CD8-positive, alpha-beta memory T cell (primary cell): ENCODE measurements around the gene GGA2. TPM values are rescaled to one million over a fixed set of nuclear protein-coding genes. Genes with fewer than 3 reads are reported as not detected.

ENCODE experiments used
- CTCF ChIA-PET: fragments of 350-600 bp; sonication (Branson Sonifier 250); formaldehyde crosslinking; loops from one replicate; lab custom pipeline; 2021; ENCODE audit warnings: antibody characterized with exemption; lab: Charles Lee
- POLR2A ChIA-PET: fragments of 350-600 bp; sonication (Branson Sonifier 250); formaldehyde crosslinking; loops from one replicate; lab custom pipeline; 2021; ENCODE audit warnings: antibody characterized with exemption; lab: Charles Lee
- DNase-seq, 5 donors: peaks; one replicate each; pipeline versions ENCODE4 v3.0.0 to v3.0.0-alpha.2; 2020 to 2022; ENCODE audit warnings: mixed read lengths in 1 of 5
- H3K27ac ChIP-seq: one replicate; pipeline ENCODE4 v1.7.0; 2013; ENCODE audit warnings: low read depth, mild to moderate bottlenecking, low read length, moderate library complexity
- H3K27me3 ChIP-seq: 2 replicates; pipeline ENCODE4 v1.7.0; 2013; ENCODE audit warnings: low read length, mild to moderate bottlenecking; ENCODE audit not compliant: insufficient read depth, poor library complexity, severe bottlenecking
- H3K36me3 ChIP-seq: 2 replicates; pipeline ENCODE4 v1.7.0; 2013; ENCODE audit warnings: mild to moderate bottlenecking, low read length, moderate library complexity; ENCODE audit not compliant: insufficient read depth
- H3K4me1 ChIP-seq: 2 replicates; pipeline ENCODE4 v1.7.0; 2013; ENCODE audit warnings: mild to moderate bottlenecking, low read length, moderate library complexity; ENCODE audit not compliant: insufficient read depth
- H3K4me3 ChIP-seq: 2 replicates; pipeline ENCODE4 v1.7.0; 2013; ENCODE audit warnings: mild to moderate bottlenecking, low read length
- H3K9me3 ChIP-seq: 2 replicates; pipeline ENCODE4 v1.7.0; 2013; ENCODE audit warnings: mild to moderate bottlenecking, low read length
- H3K27ac Mint-ChIP-seq, 8 donors: one replicate each; pipeline ENCODE4 v1.8.0; 2020 to 2021; ENCODE audit warnings: mixed read lengths in 8 of 8, mild to moderate bottlenecking in 6 of 8, inconsistent platforms in 3 of 8, moderate library complexity in 3 of 8
- H3K27me3 Mint-ChIP-seq, 2 donors: one replicate each; pipeline ENCODE4 v1.8.0; 2020 to 2021; ENCODE audit warnings: mixed read lengths in 2 of 2, mild to moderate bottlenecking in 1 of 2, moderate library complexity in 1 of 2
- H3K36me3 Mint-ChIP-seq, 3 donors: one replicate each; pipeline ENCODE4 v1.8.0; 2020 to 2021; ENCODE audit warnings: mixed read lengths in 3 of 3, inconsistent platforms in 1 of 3, mild to moderate bottlenecking in 1 of 3
- H3K4me1 Mint-ChIP-seq, 3 donors: one replicate each; pipeline ENCODE4 v1.8.0; 2020 to 2021; ENCODE audit warnings: mixed read lengths in 3 of 3, inconsistent platforms in 1 of 3, mild to moderate bottlenecking in 1 of 3
- H3K4me3 Mint-ChIP-seq, 7 donors: one replicate each; pipeline ENCODE4 v1.8.0; 2020 to 2021; ENCODE audit warnings: mixed read lengths in 7 of 7, mild to moderate bottlenecking in 6 of 7, moderate library complexity in 4 of 7, inconsistent platforms in 2 of 7
- H3K9me3 Mint-ChIP-seq, 5 donors: one replicate each; pipeline ENCODE4 v1.8.0; 2020 to 2022; ENCODE audit warnings: mixed read lengths in 5 of 5, mild to moderate bottlenecking in 3 of 5, moderate library complexity in 2 of 5, inconsistent platforms in 1 of 5
- polyA plus RNA-seq: library from polyadenylated mRNA; unstranded; fragments of 300-500 nt; fragmentation: Illumina TruSeq; gene quantifications from one replicate; pipeline ENCODE4 v1.2.3, GENCODE V29; 2021
- total RNA-seq, 2 experiments: library from RNA; stranded (reverse); gene quantifications; one replicate each; pipeline ENCODE4 v1.2.3, GENCODE V29; 2021

Gene GGA2
- total and polyA plus RNA-seq, 3 experiments from 2014 or later: 52.3 to 70.1 (median 63.5) TPM

GRCh38 chr16:23480257-23480656, 30.0 kb downstream of the GGA2 start:
- Mint-ChIP-seq H3K36me3 (peaks cover 13 to 90% (median 20%) of the 10 kb centered on the region in 3 donors), H3K27ac (peak overlapping the region in 5 of 8 donors; percentile 74 to 98 (median 84)), H3K27me3 (no peaks in the 10 kb centered on the region), H3K9me3 (no peaks in the 10 kb centered on the region), H3K4me3 (no peak overlapping the region), H3K4me1 (peaks cover 18 to 26% (median 19%) of the 10 kb centered on the region in 3 donors)
- no peak for DNase-seq
- POLR2A ChIA-PET: no interaction called here
- H3K9me3 ChIP-seq: no peaks in the 10 kb centered on the region
- CTCF ChIA-PET: interaction anchor here (0.7 to 2.6 kb wide), 4 partner anchors 16 to 116 kb away, joined by 3 to 6 read pairs (median 4); partner anchors contain the start of gene NDUFAB1
- H3K36me3 ChIP-seq: peaks cover 56% of the 10 kb centered on the region
- H3K4me1 ChIP-seq: peaks cover 13% of the 10 kb centered on the region
- no peak overlapping the region for H3K27ac ChIP-seq
- H3K4me3 ChIP-seq: no peak overlapping the region
- no peaks in the 10 kb centered on the region for H3K27me3 ChIP-seq

DNA sequence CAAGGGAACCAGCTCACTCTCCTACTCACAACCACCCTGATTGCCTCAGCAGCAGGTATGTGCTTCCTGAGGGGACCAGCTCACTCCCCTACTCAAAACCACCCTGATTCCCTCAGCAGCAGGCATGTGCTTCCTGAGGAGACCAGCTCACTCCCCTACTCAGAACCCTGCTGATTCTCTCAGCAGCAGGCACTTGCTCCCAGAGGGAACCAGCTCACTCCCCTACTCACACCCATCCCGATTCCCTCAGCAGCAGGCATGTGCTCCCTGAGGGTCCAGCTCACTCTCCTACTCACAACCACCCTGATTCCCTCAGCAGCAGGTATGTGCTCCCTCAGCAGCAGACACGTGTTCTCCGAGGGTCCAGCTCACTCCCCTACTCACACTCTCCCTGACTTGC, 31.2 kb downstream of the GGA2 start:
- peaks cover 58% of the 10 kb centered on the region for H3K36me3 ChIP-seq
- no peaks in the 10 kb centered on the region for H3K27me3 ChIP-seq
- no peak overlapping the region for H3K4me3 ChIP-seq
- H3K27me3 Mint-ChIP-seq: no peaks in the 10 kb centered on the region
- CTCF ChIA-PET: interaction anchor here (2.6 kb wide), 1 partner anchor 118 kb away, joined by 6 read pairs; the partner anchor contains the start of gene NDUFAB1
- H3K36me3 Mint-ChIP-seq: peaks cover 13 to 90% (median 19%) of the 10 kb centered on the region in 3 donors
- H3K9me3 ChIP-seq: no peaks in the 10 kb centered on the region
- DNase-seq: no peak
- H3K27ac ChIP-seq: no peak overlapping the region
- peaks cover 13 to 17% (median 14%) of the 10 kb centered on the region in 3 donors for H3K4me1 Mint-ChIP-seq
- H3K4me3 Mint-ChIP-seq: no peak overlapping the region
- no peaks in the 10 kb centered on the region for H3K9me3 Mint-ChIP-seq
- H3K27ac Mint-ChIP-seq: peak overlapping the region in 5 of 8 donors; percentile 11 to 98 (median 55)
- H3K4me1 ChIP-seq: peaks cover 13% of the 10 kb centered on the region
- POLR2A ChIA-PET: interaction anchor here (0.7 kb wide), 1 partner anchor 1719 kb away, joined by 3 read pairs; no protein-coding TSS in a partner anchor

DNA sequence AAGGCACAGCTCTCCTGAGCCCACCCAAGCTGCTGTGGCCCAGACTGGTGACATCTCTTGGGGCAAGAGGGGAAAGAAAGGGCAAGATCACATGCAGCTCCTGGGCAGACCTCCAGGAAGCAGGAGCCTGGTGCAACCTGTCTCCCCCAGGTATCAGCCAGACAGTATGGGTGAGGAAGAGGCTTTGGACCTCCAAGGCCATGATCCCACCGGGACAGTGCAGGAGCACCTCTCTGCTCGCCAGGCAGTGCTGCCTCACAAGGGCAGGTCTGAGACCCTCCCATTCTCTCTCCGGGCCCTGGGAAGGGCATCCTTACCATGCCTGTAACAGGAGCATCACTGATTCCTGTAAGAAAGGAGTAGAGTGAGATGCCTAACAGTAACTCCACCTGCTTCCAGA, 31.7 kb downstream of the GGA2 start:
- POLR2A ChIA-PET: no interaction called here
- Histone ChIP-seq H3K4me3 (no peak overlapping the region), H3K36me3 (peaks cover 63% of the 10 kb centered on the region), H3K27me3 (no peaks in the 10 kb centered on the region), H3K27ac (no peak overlapping the region), H3K4me1 (peaks cover 13% of the 10 kb centered on the region), H3K9me3 (no peaks in the 10 kb centered on the region)
- DNase-seq: no peak
- Mint-ChIP-seq H3K4me1 (peaks cover 12 to 17% (median 13%) of the 10 kb centered on the region in 3 donors), H3K4me3 (no peak overlapping the region), H3K36me3 (peaks cover 13 to 96% (median 21%) of the 10 kb centered on the region in 3 donors), H3K27ac (peak overlapping the region in 3 of 8 donors; percentile 3 to 55 (median 51)), H3K27me3 (no peaks in the 10 kb centered on the region), H3K9me3 (no peaks in the 10 kb centered on the region)
- CTCF ChIA-PET: no interaction called here

GRCh38 chr16:23476289-23476688, 34.0 kb downstream of the GGA2 start:
- Histone ChIP-seq H3K36me3 (peaks cover 51% of the 10 kb centered on the region), H3K9me3 (no peaks in the 10 kb centered on the region), H3K4me1 (no peaks in the 10 kb centered on the region), H3K27ac (no peak overlapping the region), H3K27me3 (no peaks in the 10 kb centered on the region), H3K4me3 (no peak overlapping the region)
- ChIA-PET POLR2A (no interaction called here), CTCF (no interaction called here)
- no peaks in the 10 kb centered on the region for H3K4me1 Mint-ChIP-seq
- no peak overlapping the region for H3K4me3 Mint-ChIP-seq
- peak overlapping the region in 2 of 8 donors; percentile 9 to 22 for H3K27ac Mint-ChIP-seq
- H3K9me3 Mint-ChIP-seq: no peaks in the 10 kb centered on the region
- H3K27me3 Mint-ChIP-seq: no peaks in the 10 kb centered on the region
- DNase-seq: no peak
- peaks cover 10 to 80% (median 17%) of the 10 kb centered on the region in 3 donors for H3K36me3 Mint-ChIP-seq

- Histone ChIP-seq H3K27me3 (no peaks in the 10 kb centered on the region), H3K36me3 (peaks cover 38% of the 10 kb centered on the region), H3K27ac (no peak overlapping the region), H3K9me3 (no peaks in the 10 kb centered on the region), H3K4me1 (no peaks in the 10 kb centered on the region), H3K4me3 (no peak overlapping the region)
- ChIA-PET POLR2A (no interaction called here), CTCF (no interaction called here)
- no peaks in the 10 kb centered on the region for H3K27me3 Mint-ChIP-seq
- H3K9me3 Mint-ChIP-seq: no peaks in the 10 kb centered on the region
- H3K4me3 Mint-ChIP-seq: no peak overlapping the region
- H3K27ac Mint-ChIP-seq: peak overlapping the region in 4 of 8 donors; percentile 1 to 54 (median 8)
- no peak for DNase-seq
- peaks cover 4 to 73% (median 18%) of the 10 kb centered on the region in 3 donors for H3K36me3 Mint-ChIP-seq
- H3K4me1 Mint-ChIP-seq: no peaks in the 10 kb centered on the region
Observed at GRCh38 chr16:23469814-23470213, 40.5 kb downstream of the GGA2 start.

DNA sequence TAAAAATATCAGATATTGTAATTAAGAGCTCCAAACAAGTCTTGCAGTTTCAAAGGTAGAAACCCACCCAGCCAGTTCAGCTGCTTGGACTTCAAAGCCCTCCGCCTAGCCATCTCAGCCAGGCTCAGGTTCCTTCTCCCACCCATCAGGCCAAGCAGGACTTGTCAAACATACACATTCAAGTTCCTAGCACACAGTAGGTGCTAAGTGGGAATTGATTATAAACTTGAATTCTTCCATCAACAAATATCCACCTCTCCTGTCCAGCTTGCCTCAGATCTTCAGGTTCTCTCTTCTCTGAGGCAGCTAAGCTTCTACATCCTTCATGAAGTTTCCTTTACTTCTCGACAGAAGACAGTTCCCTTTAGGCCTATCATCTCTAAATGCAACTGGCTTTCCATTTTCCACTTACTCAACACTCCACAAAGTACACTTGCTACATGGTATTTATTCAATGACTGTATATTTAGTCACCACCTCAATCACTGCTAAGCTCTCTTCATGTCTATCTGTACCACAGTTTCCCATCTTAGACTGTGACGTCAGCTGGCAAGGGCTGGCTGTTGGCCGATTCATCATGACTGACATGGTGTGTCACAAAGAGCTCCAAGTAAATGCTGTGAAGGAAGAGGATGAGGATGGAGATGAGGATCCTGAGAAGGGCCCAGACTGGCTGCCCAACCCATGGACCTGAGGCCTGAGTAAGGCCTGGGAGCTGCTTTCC, 44.0 kb downstream of the GGA2 start:
- Histone ChIP-seq H3K4me1 (no peaks in the 10 kb centered on the region), H3K27ac (no peak overlapping the region), H3K36me3 (peaks cover 32% of the 10 kb centered on the region), H3K27me3 (no peaks in the 10 kb centered on the region), H3K4me3 (no peak overlapping the region), H3K9me3 (no peaks in the 10 kb centered on the region)
- ChIA-PET POLR2A (interaction anchor here (0.7 kb wide), 1 partner anchor 573 kb away, joined by 4 read pairs; no protein-coding TSS in a partner anchor), CTCF (no interaction called here)
- peak overlapping the region in 2 of 8 donors; percentile 25 to 63 for H3K27ac Mint-ChIP-seq
- DNase-seq: no peak
- no peaks in the 10 kb centered on the region for H3K27me3 Mint-ChIP-seq
- H3K36me3 Mint-ChIP-seq: peaks cover 4 to 63% (median 14%) of the 10 kb centered on the region in 3 donors
- no peaks in the 10 kb centered on the region for H3K9me3 Mint-ChIP-seq
- peak overlapping the region in 1 of 7 donors; percentile 14 for H3K4me3 Mint-ChIP-seq
- peaks cover 0 to 3% (median 0%) of the 10 kb centered on the region in 3 donors for H3K4me1 Mint-ChIP-seq

- ChIA-PET CTCF (no interaction called here), POLR2A (no interaction called here)
- DNase-seq: no peak
- H3K9me3 ChIP-seq: no peaks in the 10 kb centered on the region
- Mint-ChIP-seq H3K4me3 (no peak overlapping the region), H3K36me3 (peaks cover 4 to 56% (median 10%) of the 10 kb centered on the region in 3 donors), H3K27ac (peak overlapping the region in 3 of 8 donors; percentile 6 to 46 (median 17)), H3K4me1 (peaks cover 0 to 3% (median 0%) of the 10 kb centered on the region in 3 donors), H3K27me3 (no peaks in the 10 kb centered on the region), H3K9me3 (no peaks in the 10 kb centered on the region)
- H3K4me1 ChIP-seq: no peaks in the 10 kb centered on the region
- no peak overlapping the region for H3K27ac ChIP-seq
- no peak overlapping the region for H3K4me3 ChIP-seq
- peaks cover 32% of the 10 kb centered on the region for H3K36me3 ChIP-seq
- H3K27me3 ChIP-seq: no peaks in the 10 kb centered on the region
Observed at GRCh38 chr16:23465179-23465578, 45.1 kb downstream of the GGA2 start.

GRCh38 chr16:23464196-23464595, 46.1 kb downstream of the GGA2 start:
- DNase-seq: no peak
- no peak overlapping the region for H3K4me3 ChIP-seq
- H3K4me1 ChIP-seq: no peaks in the 10 kb centered on the region
- H3K36me3 Mint-ChIP-seq: peaks cover 4 to 46% (median 10%) of the 10 kb centered on the region in 3 donors
- H3K27me3 ChIP-seq: no peaks in the 10 kb centered on the region
- no peaks in the 10 kb centered on the region for H3K9me3 ChIP-seq
- H3K4me3 Mint-ChIP-seq: no peak overlapping the region
- no peaks in the 10 kb centered on the region for H3K27me3 Mint-ChIP-seq
- peak overlapping the region in 3 of 8 donors; percentile 6 to 74 (median 17) for H3K27ac Mint-ChIP-seq
- POLR2A ChIA-PET: interaction anchor here (1.0 kb wide), 1 partner anchor 12 kb away, joined by 3 read pairs; no protein-coding TSS in a partner anchor
- CTCF ChIA-PET: interaction anchor here (1.2 kb wide), 1 partner anchor 29 kb away, joined by 4 read pairs; no protein-coding TSS in a partner anchor
- H3K36me3 ChIP-seq: peaks cover 24% of the 10 kb centered on the region
- no peaks in the 10 kb centered on the region for H3K9me3 Mint-ChIP-seq
- H3K27ac ChIP-seq: no peak overlapping the region
- H3K4me1 Mint-ChIP-seq: peaks cover 0 to 3% (median 0%) of the 10 kb centered on the region in 3 donors
